Right lobe of liver (tissue), 4 donors: ENCODE data around the gene NSMF.

ENCODE experiments used
- CTCF ChIP-seq, 4 donors: fragments of 200-600 bp in 3 of 4; fragments of 450-650 bp in 1 of 4; IDR thresholded peaks; one replicate each; pipeline versions ENCODE4 v1.5.1 to v1.8.0; 2016 to 2022; ENCODE audit warnings: antibody characterized with exemption in 4 of 4, mild to moderate bottlenecking in 2 of 4
- POLR2A ChIP-seq: fragments of 450-650 bp; IDR thresholded peaks from one replicate; pipeline ENCODE4 v1.6.1; 2017; ENCODE audit warnings: antibody characterized with exemption, mild to moderate bottlenecking
- donor health status: DM: no; HTN: no; CAD: no.
- donor health status: DM: no; HTN: no; CAD: no.
- donor health status: DM: no; HTN: yes; CAD: no.

DNA sequence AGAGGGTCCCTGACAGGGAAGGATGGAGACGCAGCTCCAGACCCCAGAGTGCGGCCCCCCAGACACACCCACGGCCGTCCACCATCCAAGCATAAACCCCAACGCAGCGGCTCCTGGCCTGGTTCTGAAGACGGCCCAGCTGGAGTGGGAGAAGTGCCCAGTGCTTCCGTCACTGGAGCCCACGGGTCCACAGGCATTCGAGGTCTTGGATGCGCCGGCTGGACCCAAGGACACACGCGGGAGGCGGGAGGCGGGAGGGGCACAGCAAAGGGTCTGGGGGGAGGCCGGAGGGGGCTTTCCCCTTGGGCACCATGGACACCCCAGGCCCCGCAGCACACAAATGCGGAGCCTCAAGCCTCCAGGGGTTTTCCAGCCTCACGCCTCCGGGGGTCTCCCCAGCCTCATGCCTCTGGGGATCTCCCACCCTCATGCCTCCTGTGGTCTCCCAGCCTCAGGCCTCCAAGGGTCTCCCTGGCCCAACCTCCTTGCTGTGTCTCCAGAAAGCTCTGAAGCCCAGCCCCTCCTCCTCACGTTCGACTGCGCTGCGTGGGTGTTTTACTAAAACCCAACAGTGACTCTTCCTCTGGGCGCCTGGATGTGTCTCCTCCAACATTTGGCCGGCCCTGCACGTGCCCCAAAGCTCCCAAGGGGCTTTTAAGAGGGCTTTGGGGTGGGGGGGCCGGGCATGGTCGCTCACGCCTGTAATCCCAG is 51.4 kb downstream of the NSMF start:
- TF ChIP-seq POLR2A = no peak
- no peak for TF ChIP-seq CTCF (IDR thresholded peaks at IDR 0.05)
